ENCODE results near the gene ARFGAP3.

Gene ARFGAP3

GRCh38 chr22:42825796-42826195 lies 31.3 kb downstream of the ARFGAP3 start:
- no peak for DNase-seq (ENCODE audit: extremely low read depth in 1 of 2, low read depth in 1 of 2)

DNA sequence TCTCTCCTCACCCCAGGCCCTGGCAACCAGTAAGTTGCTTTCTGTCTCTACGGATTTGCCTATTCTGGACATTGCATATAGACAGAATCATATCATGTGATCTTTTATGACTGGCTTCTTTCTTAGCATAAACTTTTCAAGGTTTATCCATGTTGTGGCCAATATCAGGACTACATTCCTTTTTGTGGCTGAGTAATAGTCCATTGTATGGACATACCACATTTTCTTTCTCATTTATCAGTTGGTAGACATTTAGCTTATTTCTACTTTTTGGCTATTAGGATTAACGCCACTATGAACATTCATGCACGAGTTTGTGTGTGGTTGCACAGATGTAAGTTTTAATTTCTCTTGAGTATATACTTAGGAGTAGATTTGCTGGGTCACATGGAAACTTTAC lies 35.7 kb downstream of the ARFGAP3 start:
- no peak for DNase-seq (ENCODE audit: extremely low read depth in 1 of 2, low read depth in 1 of 2)

GRCh38 chr22:42820045-42820763 lies 36.9 kb downstream of the ARFGAP3 start:
- no peak for DNase-seq (ENCODE audit: extremely low read depth in 1 of 2, low read depth in 1 of 2)

DNA sequence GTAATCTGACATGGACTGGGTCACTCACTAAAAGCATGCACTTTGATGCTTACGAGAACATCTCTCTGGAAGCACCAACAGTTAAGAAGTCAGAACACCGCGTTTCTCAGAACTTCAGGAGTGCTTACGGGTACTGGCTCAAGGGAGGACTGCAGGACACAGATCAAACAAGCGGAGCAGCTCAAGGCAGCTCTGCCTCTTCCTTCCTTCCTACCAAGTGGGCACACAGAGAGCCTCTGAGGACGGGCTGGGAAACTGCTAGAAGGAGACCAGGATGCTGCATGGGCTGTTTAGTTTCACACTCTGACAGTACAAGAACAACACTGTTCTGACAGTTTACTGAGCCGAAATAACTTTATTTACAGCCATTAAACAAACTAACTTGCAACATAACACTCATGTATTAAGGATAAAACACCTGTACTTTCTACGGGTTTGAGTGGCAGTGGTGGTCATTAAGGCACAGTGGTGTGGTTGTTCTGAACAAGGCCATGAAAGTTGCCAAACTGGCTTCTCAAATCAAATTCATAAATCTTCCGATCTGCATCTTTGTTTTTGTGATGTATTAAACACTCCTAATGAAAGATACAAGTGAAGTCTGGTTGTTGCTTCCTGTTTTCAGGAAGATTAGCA lies 37.5 kb downstream of the ARFGAP3 start:
- no peak for DNase-seq (ENCODE audit: extremely low read depth in 1 of 2, low read depth in 1 of 2)

DNA sequence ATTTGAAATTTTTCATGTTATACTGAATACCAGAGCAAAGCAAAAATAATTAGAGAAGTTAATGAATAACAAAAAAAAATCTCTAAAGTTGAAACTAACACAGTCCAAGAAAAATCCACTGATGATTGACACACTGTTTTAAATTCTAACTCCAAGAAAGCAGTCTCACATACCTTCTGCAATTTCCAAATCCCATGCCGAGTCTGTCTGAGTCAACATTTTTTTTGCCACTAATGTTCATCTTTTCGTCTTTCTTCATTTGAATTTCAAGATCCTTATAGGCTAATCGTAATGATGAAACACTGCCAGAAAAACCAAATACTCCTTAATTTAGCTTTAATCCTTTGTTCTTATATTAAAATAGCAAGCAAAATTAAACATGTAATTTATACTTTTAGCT lies 39.5 kb downstream of the ARFGAP3 start:
- no peak for DNase-seq (ENCODE audit: extremely low read depth in 1 of 2, low read depth in 1 of 2)

GRCh38 chr22:42816336-42816735 lies 40.7 kb downstream of the ARFGAP3 start:
- DNase-seq (ENCODE audit: extremely low read depth in 1 of 2, low read depth in 1 of 2) = no peak

DNA sequence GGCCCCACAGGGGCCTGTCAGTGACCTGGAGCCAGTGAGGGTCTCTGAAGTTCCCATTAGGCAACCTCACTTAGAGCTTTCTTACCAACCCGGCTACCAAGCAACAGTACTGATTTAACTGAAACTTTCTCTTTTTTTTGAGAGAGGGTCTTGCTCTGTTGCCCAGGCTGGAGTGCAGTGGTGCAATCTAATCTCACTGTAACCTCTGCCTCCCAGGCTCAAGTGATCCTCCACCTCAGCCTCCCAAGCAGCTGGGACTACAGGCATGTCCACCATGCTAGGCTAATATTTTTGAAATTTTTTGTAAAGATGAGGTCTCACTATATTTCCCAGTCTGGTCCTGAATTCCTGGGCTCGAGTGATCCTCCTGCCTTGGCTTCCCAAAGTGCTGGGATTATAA lies 42.5 kb downstream of the ARFGAP3 start:
- no peak for DNase-seq (ENCODE audit: extremely low read depth in 1 of 2, low read depth in 1 of 2)

- no peak for DNase-seq (ENCODE audit: extremely low read depth in 1 of 2, low read depth in 1 of 2)
Measured at GRCh38 chr22:42814215-42814614, 42.9 kb downstream of the ARFGAP3 start.

GRCh38 chr22:42813501-42813900 lies 43.6 kb downstream of the ARFGAP3 start:
- DNase-seq (ENCODE audit: extremely low read depth in 1 of 2, low read depth in 1 of 2) = no peak

DNA sequence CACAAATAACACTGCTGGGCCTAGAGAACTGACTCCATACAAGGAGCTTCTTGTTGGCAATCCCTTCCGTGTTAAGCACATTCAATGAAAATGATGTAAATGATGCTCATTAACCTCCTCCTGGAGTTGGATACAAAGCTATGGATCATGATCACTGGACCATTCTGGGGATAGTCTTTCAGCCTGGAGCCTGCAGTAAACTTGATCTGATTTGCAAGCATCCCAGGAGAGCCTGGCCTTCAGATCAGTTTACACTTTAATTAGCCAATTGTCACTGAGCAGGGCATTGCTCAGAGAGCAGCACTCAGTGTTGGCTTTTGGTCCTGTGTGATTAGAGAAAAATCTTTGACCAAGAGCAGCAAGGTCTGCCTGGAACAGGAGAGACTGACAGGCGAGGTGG lies 45.6 kb downstream of the ARFGAP3 start:
- no peak for DNase-seq (ENCODE audit: extremely low read depth in 1 of 2, low read depth in 1 of 2)

DNA sequence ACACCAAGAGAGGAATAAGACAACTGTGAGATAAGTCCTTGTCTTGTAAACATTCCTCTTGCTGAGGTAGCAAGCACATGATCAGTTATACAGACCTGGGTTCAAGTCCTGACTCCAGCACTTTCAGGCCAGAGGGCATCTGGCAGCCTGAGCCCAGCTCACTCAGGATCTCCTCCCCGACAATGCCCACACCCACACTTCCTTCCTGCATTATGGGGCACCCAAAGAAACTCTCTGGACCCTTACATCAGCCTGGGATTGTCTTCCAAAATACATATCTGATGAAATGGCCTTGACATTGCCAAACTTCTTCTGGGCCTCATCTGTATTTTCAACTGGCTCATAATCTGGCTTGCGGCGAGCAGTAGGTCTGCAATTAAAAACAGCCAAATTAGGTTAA lies 48.6 kb downstream of the ARFGAP3 start:
- no peak for DNase-seq (ENCODE audit: extremely low read depth in 1 of 2, low read depth in 1 of 2)

DNA sequence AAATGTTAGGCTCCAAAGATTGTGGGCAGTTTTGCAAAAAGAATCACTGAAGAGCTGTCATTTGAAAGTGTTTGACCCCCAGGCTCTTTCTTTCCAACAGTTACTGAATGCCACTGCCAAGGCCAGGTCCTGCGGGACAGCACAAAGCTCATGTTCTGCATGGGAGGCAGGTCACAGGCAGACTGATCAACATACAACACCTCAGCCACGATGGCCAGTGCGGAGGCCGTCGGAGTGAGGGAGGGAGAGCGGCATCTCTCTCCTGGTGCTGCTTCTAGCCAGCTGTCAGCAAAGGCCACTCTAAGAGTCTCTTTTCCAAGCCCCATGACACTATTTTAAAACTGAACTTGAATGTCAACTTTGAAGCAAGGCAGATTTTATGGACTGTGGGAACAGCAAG lies 49.9 kb downstream of the ARFGAP3 start:
- DNase-seq (ENCODE audit: extremely low read depth in 1 of 2, low read depth in 1 of 2) = no peak

- no peak for DNase-seq (ENCODE audit: extremely low read depth in 1 of 2, low read depth in 1 of 2)
Measured at GRCh38 chr22:42805998-42806830, 50.9 kb downstream of the ARFGAP3 start.

DNA sequence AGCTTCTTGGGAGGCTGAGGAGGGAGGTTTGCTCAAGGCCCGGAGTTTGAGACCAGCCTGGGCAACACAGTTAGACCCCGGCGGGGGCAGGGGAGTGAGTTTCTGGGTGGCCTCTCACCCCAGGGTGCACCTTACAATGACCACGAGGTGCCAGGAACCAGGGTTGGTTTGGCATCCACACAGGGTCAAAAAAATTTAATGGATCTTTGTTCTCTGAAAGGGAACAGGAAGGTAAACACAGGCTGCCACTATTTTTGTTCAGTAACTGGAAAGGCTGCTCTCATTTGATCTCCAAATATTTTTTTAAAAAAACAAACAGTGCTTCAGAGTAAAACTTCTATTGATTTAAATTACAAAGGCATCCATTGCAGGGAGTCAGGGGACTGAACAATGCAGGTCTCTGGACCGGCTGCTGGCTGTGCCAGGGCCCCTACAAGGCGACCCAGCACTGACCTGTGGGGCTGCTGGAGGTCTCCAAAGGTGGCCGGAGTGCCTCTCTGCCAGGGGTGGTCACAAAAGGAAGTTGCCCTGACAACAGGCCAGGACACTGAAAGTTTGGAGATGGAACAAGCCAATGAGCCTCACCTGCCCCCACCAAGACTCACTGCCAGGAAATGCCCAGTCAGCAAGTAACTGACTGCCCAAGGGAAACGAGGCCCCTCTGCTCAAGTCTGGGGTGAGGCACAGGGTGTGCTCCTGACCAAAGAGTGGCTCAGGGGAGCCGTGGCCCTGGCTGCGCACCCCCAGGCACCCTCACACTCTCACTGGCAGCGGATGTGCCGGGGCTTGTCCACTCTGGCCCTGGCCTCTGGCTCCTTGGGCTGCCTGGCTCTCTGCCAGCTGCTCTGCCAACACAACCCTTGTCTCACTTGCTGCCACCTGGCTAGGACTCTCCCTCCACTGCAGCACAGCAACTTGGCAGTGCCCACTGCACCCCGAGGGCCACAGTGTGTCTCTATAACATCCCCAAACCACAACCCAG lies 51.8 kb downstream of the ARFGAP3 start:
- no peak for DNase-seq (ENCODE audit: extremely low read depth in 1 of 2, low read depth in 1 of 2)

- DNase-seq (ENCODE audit: extremely low read depth in 1 of 2, low read depth in 1 of 2) = no peak
Measured at GRCh38 chr22:42803389-42803788, 53.7 kb downstream of the ARFGAP3 start.

DNA sequence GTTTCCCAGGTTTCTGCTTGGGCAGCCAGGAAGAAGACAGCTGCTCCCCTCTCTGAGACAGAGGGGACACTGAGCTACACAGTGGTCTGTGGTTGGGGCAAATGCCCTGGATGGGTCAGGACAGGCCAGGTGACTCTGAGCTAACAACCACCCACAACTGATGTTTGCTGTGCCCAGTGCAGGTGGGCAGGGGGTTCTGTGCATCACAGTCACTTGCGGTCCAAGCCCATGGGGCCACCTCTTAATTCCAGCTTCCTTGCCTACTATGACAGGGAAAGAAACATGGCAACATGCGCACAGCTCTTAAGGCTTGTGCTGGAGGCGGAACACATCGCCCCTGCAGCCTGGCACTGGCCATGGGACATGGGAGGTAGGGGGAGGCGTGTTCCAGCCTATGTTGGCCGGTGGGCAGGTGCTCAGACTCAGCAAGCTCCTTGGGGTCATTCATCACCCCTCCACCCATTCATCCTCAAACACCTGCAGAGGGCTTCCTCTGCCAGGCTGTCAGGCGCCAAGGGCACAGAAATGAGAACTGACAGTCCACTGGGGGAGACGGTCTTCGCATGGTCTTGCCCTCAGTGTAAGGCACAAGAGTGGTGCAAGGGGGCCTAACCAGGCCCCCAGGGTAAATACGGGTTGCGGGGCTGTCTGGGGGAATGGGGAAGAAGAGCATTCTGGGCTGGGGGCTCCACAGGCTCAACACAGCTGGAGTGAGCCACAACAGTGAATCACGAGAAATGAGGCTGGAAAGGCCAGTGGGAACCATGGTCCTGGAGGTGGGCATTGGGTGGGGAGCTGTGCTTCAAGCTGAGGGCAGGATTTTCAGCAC lies 55.6 kb downstream of the ARFGAP3 start:
- no peak for DNase-seq (ENCODE audit: extremely low read depth in 1 of 2, low read depth in 1 of 2)

DNA sequence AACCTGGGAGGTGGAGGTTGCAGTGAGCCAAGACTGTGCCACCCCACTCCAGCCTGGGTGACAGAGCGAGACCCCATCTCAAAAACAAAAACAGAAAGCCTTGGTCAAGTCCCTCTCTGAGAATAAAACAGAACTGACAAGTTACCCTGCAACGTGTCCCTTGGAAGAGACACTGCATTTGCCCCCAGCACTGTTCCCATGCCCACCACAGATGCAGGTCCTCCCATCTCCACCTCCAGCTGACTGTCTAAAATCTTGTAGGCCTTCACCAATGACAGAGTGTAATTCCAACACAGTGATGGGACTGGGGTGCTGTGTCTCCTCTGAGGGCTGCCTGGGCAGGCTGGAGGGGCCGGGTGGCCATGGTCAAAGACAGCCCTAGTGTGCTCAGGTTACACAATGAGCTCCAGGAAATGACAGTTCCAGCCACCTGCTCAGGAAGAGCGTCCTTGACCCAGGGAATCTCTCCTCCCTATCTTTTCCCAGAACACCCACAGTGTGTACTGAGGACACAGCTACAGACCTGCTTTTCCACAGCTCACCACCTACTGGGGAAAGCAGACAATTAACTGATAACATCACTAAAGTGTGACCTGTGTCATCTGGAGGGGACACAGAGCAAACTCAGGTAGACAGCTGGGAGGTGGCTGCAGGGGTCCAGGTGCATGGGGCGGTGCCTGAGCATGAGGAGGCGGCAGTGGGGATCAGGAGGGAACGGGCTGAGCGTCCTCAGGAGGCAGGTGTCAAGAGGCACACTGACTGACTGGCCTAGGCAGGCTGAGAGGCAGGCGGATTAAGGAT lies 56.4 kb downstream of the ARFGAP3 start:
- no peak for DNase-seq (ENCODE audit: extremely low read depth in 1 of 2, low read depth in 1 of 2)

GRCh38 chr22:42799461-42800405 lies 57.3 kb downstream of the ARFGAP3 start:
- no peak for DNase-seq (ENCODE audit: extremely low read depth in 1 of 2, low read depth in 1 of 2)
